ENCODE measurements around the gene FIGNL2.
A peak's percentile ranks its signal among the peaks of the same experiment; 100 is the strongest.
"Not testable (repeated sequence)": the region's sequence is repeated elsewhere in the genome, so short reads cannot be mapped to it uniquely, and the experiment has no call there.

FIGNL2 gene

GRCh38 chr12:51836827-51837173, 11.7 kb downstream of the FIGNL2 start:
- Histone ChIP-seq H3K9me3 (ENCODE audit: control insufficient read depth in 2 of 2, low read length in 2 of 2) (no peaks in the 10 kb centered on the region), H3K36me3 (ENCODE audit: control insufficient read depth in 2 of 2, insufficient read depth in 2 of 2, low read length in 2 of 2) (no peaks in the 10 kb centered on the region), H3K9ac (ENCODE audit: low read depth in 1 of 2, low read length in 2 of 2) (no peak overlapping the region), H3K4me3 (ENCODE audit: low read length in 2 of 2) (no peak overlapping the region), H3K27ac (ENCODE audit: low read depth in 2 of 2, low read length in 2 of 2) (no peak overlapping the region), H3K4me1 (ENCODE audit: control insufficient read depth in 2 of 2, insufficient read depth in 2 of 2, low read length in 2 of 2) (no peaks in the 10 kb centered on the region), H3K27me3 (ENCODE audit: control insufficient read depth in 2 of 2, insufficient read depth in 2 of 2, low read length in 2 of 2) (peaks cover 15 to 20% of the 10 kb centered on the region in 2 donors)

- H3K27me3 ChIP-seq (ENCODE audit: control insufficient read depth in 2 of 2, insufficient read depth in 2 of 2, low read length in 2 of 2) = peaks cover 15 to 18% of the 10 kb centered on the region in 2 donors
- H3K9me3 ChIP-seq (ENCODE audit: control insufficient read depth in 2 of 2, low read length in 2 of 2) = no peaks in the 10 kb centered on the region
Observed at GRCh38 chr12:51836041-51836826, 12.3 kb downstream of the FIGNL2 start.

GRCh38 chr12:51834411-51834810, 14.1 kb downstream of the FIGNL2 start:
- Histone ChIP-seq H3K36me3 (ENCODE audit: control insufficient read depth in 2 of 2, insufficient read depth in 2 of 2, low read length in 2 of 2) (no peaks in the 10 kb centered on the region), H3K9me3 (ENCODE audit: control insufficient read depth in 2 of 2, low read length in 2 of 2) (no peaks in the 10 kb centered on the region), H3K27ac (ENCODE audit: low read depth in 2 of 2, low read length in 2 of 2) (no peak overlapping the region), H3K27me3 (ENCODE audit: control insufficient read depth in 2 of 2, insufficient read depth in 2 of 2, low read length in 2 of 2) (peaks cover 12 to 18% of the 10 kb centered on the region in 2 donors), H3K9ac (ENCODE audit: low read depth in 1 of 2, low read length in 2 of 2) (no peak overlapping the region), H3K4me3 (ENCODE audit: low read length in 2 of 2) (no peak overlapping the region), H3K4me1 (ENCODE audit: control insufficient read depth in 2 of 2, insufficient read depth in 2 of 2, low read length in 2 of 2) (no peaks in the 10 kb centered on the region)

More at GRCh38 chr12:51836041-51836826, 12.3 kb downstream of the FIGNL2 start:
- Histone ChIP-seq H3K27ac (ENCODE audit: low read depth in 2 of 2, low read length in 2 of 2) (no peak overlapping the region), H3K9ac (ENCODE audit: low read depth in 1 of 2, low read length in 2 of 2) (no peak overlapping the region), H3K36me3 (ENCODE audit: control insufficient read depth in 2 of 2, insufficient read depth in 2 of 2, low read length in 2 of 2) (no peaks in the 10 kb centered on the region), H3K4me3 (ENCODE audit: low read length in 2 of 2) (no peak overlapping the region), H3K4me1 (ENCODE audit: control insufficient read depth in 2 of 2, insufficient read depth in 2 of 2, low read length in 2 of 2) (no peaks in the 10 kb centered on the region)

GRCh38 chr12:51833448-51834227, 14.9 kb downstream of the FIGNL2 start:
- Histone ChIP-seq H3K9me3 (ENCODE audit: control insufficient read depth in 2 of 2, low read length in 2 of 2) (no peaks in the 10 kb centered on the region), H3K27me3 (ENCODE audit: control insufficient read depth in 2 of 2, insufficient read depth in 2 of 2, low read length in 2 of 2) (peaks cover 11 to 18% of the 10 kb centered on the region in 2 donors), H3K36me3 (ENCODE audit: control insufficient read depth in 2 of 2, insufficient read depth in 2 of 2, low read length in 2 of 2) (no peaks in the 10 kb centered on the region), H3K4me1 (ENCODE audit: control insufficient read depth in 2 of 2, insufficient read depth in 2 of 2, low read length in 2 of 2) (no peaks in the 10 kb centered on the region), H3K4me3 (ENCODE audit: low read length in 2 of 2) (no peak overlapping the region), H3K9ac (ENCODE audit: low read depth in 1 of 2, low read length in 2 of 2) (no peak overlapping the region), H3K27ac (ENCODE audit: low read depth in 2 of 2, low read length in 2 of 2) (no peak overlapping the region)

GRCh38 chr12:51832354-51833107, 16.0 kb downstream of the FIGNL2 start:
- H3K36me3 ChIP-seq (ENCODE audit: control insufficient read depth in 2 of 2, insufficient read depth in 2 of 2, low read length in 2 of 2) = no peaks in the 10 kb centered on the region
- peaks cover 10 to 18% of the 10 kb centered on the region in 2 donors for H3K27me3 ChIP-seq (ENCODE audit: control insufficient read depth in 2 of 2, insufficient read depth in 2 of 2, low read length in 2 of 2)
- no peak overlapping the region for H3K4me3 ChIP-seq (ENCODE audit: low read length in 2 of 2)
- H3K27ac ChIP-seq (ENCODE audit: low read depth in 2 of 2, low read length in 2 of 2) = no peak overlapping the region
- peaks cover 9 to 11% of the 10 kb centered on the region in 2 donors for H3K4me1 ChIP-seq (ENCODE audit: control insufficient read depth in 2 of 2, insufficient read depth in 2 of 2, low read length in 2 of 2)
- no peak overlapping the region for H3K9ac ChIP-seq (ENCODE audit: low read depth in 1 of 2, low read length in 2 of 2)
- no peaks in the 10 kb centered on the region for H3K9me3 ChIP-seq (ENCODE audit: control insufficient read depth in 2 of 2, low read length in 2 of 2)

- peaks cover 8 to 18% of the 10 kb centered on the region in 2 donors for H3K27me3 ChIP-seq (ENCODE audit: control insufficient read depth in 2 of 2, insufficient read depth in 2 of 2, low read length in 2 of 2)
- not testable (repeated sequence) for H3K27ac ChIP-seq (ENCODE audit: low read depth in 2 of 2, low read length in 2 of 2)
Observed at GRCh38 chr12:51831817-51832216, 16.7 kb downstream of the FIGNL2 start.

GRCh38 chr12:51829641-51830040, 18.9 kb downstream of the FIGNL2 start:
- Histone ChIP-seq H3K27ac (ENCODE audit: low read depth in 2 of 2, low read length in 2 of 2) (no peak overlapping the region), H3K4me1 (ENCODE audit: control insufficient read depth in 2 of 2, insufficient read depth in 2 of 2, low read length in 2 of 2) (peaks cover 18 to 19% of the 10 kb centered on the region in 2 donors), H3K4me3 (ENCODE audit: low read length in 2 of 2) (no peak overlapping the region), H3K27me3 (ENCODE audit: control insufficient read depth in 2 of 2, insufficient read depth in 2 of 2, low read length in 2 of 2) (peaks cover 8 to 13% of the 10 kb centered on the region in 2 donors), H3K36me3 (ENCODE audit: control insufficient read depth in 2 of 2, insufficient read depth in 2 of 2, low read length in 2 of 2) (no peaks in the 10 kb centered on the region), H3K9me3 (ENCODE audit: control insufficient read depth in 2 of 2, low read length in 2 of 2) (no peaks in the 10 kb centered on the region), H3K9ac (ENCODE audit: low read depth in 1 of 2, low read length in 2 of 2) (no peak overlapping the region)

More at GRCh38 chr12:51831817-51832216, 16.7 kb downstream of the FIGNL2 start:
- H3K9me3 ChIP-seq (ENCODE audit: control insufficient read depth in 2 of 2, low read length in 2 of 2); H3K36me3 ChIP-seq (ENCODE audit: control insufficient read depth in 2 of 2, insufficient read depth in 2 of 2, low read length in 2 of 2); H3K4me3 ChIP-seq (ENCODE audit: low read length in 2 of 2); H3K9ac ChIP-seq (ENCODE audit: low read depth in 1 of 2, low read length in 2 of 2): not testable (repeated sequence)
- H3K4me1 ChIP-seq (ENCODE audit: control insufficient read depth in 2 of 2, insufficient read depth in 2 of 2, low read length in 2 of 2) = peaks cover 16 to 18% of the 10 kb centered on the region in 2 donors

- Histone ChIP-seq H3K27ac (ENCODE audit: low read depth in 2 of 2, low read length in 2 of 2) (no peak overlapping the region), H3K36me3 (ENCODE audit: control insufficient read depth in 2 of 2, insufficient read depth in 2 of 2, low read length in 2 of 2) (no peaks in the 10 kb centered on the region), H3K4me1 (ENCODE audit: control insufficient read depth in 2 of 2, insufficient read depth in 2 of 2, low read length in 2 of 2) (peaks cover 18 to 19% of the 10 kb centered on the region in 2 donors), H3K4me3 (ENCODE audit: low read length in 2 of 2) (no peak overlapping the region), H3K9me3 (ENCODE audit: control insufficient read depth in 2 of 2, low read length in 2 of 2) (no peaks in the 10 kb centered on the region), H3K27me3 (ENCODE audit: control insufficient read depth in 2 of 2, insufficient read depth in 2 of 2, low read length in 2 of 2) (peaks cover 8 to 13% of the 10 kb centered on the region in 2 donors), H3K9ac (ENCODE audit: low read depth in 1 of 2, low read length in 2 of 2) (no peak overlapping the region)
Observed at GRCh38 chr12:51829011-51829481, 19.5 kb downstream of the FIGNL2 start.

GRCh38 chr12:51827925-51828818, 20.3 kb downstream of the FIGNL2 start:
- Histone ChIP-seq H3K9ac (ENCODE audit: low read depth in 1 of 2, low read length in 2 of 2) (no peak overlapping the region), H3K9me3 (ENCODE audit: control insufficient read depth in 2 of 2, low read length in 2 of 2) (no peaks in the 10 kb centered on the region), H3K27ac (ENCODE audit: low read depth in 2 of 2, low read length in 2 of 2) (peak overlapping the region; percentile 29 to 69), H3K4me1 (ENCODE audit: control insufficient read depth in 2 of 2, insufficient read depth in 2 of 2, low read length in 2 of 2) (peaks cover 18 to 19% of the 10 kb centered on the region in 2 donors), H3K36me3 (ENCODE audit: control insufficient read depth in 2 of 2, insufficient read depth in 2 of 2, low read length in 2 of 2) (no peaks in the 10 kb centered on the region), H3K27me3 (ENCODE audit: control insufficient read depth in 2 of 2, insufficient read depth in 2 of 2, low read length in 2 of 2) (peaks cover 4 to 7% of the 10 kb centered on the region in 2 donors), H3K4me3 (ENCODE audit: low read length in 2 of 2) (no peak overlapping the region)

All from mucosa of rectum (tissue), 2 donors.